Left kidney (tissue), 2 donors: ENCODE results near the gene PCOLCE2. TPM values are rescaled to one million over a fixed set of nuclear protein-coding genes. Genes with fewer than 3 reads are reported as not detected.

ENCODE experiments used
- DNase-seq: peaks from one replicate; pipeline ENCODE4 v3.0.0-alpha.2; 2013
- polyA plus RNA-seq: library from polyadenylated mRNA; unstranded; fragments of 120-200 nt; gene quantifications from one replicate; pipeline ENCODE4 v1.2.1, GENCODE V29; 2013; ENCODE audit not compliant: insufficient read length

The PCOLCE2 gene
- polyA plus RNA-seq, 1 donor, result 6.0 TPM

- DNase-seq, result peak; percentile 26
Measured at GRCh38 chr3:142866841-142867631, 21.8 kb downstream of the PCOLCE2 start.

DNA sequence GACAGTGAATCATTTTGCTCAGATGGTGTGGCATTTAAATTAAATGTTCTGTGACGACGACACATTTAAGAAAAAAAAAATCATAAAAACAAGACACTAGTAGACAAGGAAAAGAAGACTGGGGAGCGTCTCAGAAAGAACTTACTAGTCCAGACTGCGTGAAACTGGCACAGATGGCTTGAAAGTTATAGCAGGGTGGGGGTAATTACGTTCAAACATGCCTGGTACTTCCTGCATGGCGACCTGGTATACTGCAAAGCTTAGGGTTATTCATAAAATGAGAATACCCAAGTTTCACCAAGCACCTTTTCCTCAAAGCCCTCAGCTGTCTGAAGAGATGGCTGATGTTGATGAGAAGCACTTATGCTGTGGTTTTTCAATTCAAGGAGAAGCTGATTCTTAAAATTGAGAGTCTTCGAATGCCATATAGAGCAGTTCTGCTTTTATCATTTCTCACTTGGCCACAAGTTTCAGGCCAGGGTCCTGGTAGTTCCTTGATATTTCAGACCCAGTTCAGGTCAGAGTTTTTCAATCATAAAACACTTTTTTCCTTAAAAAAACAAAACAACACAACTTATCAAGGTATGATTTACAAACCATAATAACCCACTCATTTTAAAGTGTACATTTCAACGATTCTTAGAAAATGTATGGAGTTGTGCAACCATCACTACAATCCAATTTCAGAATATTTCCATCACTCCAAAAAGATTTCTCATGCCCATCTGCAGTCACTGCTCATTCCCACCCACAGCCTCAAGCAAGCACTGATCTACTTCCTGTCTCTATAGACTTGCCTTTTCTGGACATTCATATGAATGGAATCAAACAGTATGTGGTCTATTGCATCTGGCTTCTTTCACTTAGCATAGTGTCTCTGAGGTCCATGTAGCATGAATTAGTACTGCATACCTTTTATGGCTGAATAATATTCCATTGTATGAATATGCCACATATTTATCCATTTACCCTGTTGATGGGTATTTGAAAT, 24.7 kb downstream of the PCOLCE2 start:
- no peak for DNase-seq

- no peak for DNase-seq
Measured at GRCh38 chr3:142863010-142863817, 25.7 kb downstream of the PCOLCE2 start.

DNA sequence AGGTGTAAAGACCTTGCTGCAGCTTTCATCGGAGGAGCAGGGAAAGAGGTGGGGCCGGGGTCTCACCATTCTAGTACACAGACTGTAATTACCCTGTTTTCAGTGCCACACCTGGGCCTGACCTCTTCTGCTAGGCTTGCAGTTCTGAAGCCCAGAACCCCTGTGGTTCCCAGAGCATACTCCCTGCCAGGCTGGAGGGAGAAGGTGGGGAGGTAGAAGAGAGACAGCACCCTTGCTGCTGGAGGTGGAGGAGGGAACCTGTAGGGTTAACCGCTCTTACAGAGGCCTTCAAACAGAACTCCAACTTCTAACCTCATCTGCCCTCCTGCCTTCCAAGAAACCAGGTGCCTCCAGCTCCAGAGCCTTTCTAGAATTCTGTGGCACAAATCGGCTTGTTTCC, 27.0 kb downstream of the PCOLCE2 start:
- no peak for DNase-seq

GRCh38 chr3:142858043-142858442, 30.8 kb downstream of the PCOLCE2 start:
- no peak for DNase-seq

DNA sequence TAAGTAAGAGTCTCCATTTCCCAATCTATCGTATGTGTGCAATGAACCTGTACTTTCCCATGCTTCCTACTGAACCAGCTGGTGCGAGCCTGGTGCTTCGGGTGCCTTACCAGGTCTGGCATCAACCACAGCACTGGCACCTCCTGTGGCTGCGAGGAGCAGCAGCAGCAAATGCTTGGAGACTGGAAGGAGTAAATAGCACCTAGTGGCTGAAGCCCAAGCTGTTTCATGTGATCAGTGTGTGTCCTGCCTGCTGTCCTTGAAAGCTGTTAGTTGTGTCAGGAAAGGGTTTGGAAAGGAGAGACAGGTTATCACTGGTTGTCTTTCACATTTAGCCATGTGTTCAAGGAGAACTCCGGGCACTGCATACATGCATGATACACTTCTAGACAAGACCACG, 31.8 kb downstream of the PCOLCE2 start:
- no peak for DNase-seq

GRCh38 chr3:142853270-142854168, 35.4 kb downstream of the PCOLCE2 start:
- peak; percentile 53 for DNase-seq

- no peak for DNase-seq
Measured at GRCh38 chr3:142852009-142852408, 36.9 kb downstream of the PCOLCE2 start.

DNA sequence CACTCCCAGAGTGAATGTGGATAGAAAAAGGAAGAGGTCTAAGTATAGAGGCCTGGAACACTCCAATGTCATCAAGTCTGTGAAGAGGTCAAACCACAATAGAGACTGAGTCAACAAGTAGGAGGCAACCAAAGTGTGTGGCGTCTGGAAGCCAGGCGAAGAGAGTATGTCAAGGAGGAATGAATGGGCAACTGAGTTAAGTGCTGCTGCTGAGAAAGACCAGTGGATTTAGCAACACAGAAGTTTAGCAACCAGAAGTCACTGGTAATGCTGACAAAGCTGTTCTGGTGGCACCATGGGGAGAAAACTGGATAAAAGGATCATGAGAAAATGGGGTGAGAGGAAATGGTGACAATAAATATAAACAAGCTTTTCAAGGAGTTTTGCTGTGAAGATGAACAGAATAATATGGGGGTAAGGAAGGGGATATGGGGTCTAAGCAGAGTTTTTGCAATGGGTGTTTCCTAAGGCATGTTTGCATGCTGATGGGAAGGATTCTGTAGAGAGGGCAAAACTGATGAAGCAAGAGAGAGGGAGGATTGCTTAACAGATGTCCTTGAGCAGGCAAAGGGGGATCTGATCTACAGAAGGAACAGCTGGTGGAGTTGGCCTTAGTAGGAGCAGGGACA, 38.4 kb downstream of the PCOLCE2 start:
- DNase-seq, result no peak

DNA sequence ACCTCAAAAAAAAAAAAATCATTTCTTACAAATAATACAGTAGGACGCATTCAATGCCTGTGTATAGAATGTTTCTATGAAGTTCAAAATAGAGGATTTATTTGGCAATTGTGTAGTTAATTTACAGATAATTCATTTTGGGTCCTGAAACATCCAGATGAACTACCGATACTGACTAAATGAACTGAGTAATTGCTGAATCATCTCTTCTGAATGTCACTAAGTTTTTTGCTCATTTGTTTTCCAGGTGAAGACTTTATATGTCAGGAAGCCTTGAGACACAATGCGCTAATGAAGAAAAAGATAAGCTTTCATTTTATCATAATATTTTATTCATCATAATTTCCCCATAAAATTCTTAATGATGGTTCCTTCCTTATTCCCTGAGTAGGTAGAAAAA, 39.7 kb downstream of the PCOLCE2 start:
- DNase-seq, result no peak

DNA sequence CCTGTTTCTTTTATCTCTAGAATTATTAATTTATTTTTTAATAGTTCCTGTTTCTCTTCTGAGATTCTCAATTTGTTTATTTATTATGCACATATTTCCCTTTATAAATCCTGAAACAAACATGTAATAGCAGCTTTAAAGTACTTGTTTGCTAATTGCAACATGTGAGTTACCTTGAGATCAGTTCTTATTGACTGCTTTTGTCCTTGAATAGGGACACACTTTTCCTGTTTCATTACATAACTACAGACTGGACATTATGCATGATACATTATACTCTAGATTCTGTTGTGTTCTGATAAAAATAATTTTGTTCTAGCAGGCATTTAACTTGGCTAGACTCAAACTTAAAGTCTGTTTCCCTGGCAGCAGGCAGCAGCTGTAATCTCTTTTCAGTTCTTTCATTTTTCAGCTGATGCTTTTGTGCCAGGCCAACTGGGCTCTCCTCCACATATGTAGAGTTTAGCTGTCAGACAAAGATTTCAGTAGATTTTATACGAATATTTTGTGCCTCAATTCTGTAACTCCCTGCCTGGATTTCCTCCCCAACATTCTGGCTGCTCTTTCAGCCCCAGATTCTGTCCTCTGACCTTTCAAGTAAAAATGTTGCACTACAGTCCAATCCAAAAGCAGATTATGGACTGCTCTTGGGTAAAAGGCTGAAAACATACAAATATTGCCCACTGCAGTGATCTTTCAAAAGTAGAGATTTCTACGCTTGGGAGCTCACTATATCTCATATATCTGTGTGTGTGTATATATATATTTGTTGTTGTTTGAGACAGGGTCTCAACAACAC, 41.9 kb downstream of the PCOLCE2 start:
- DNase-seq, result no peak

GRCh38 chr3:142844339-142844977, 44.4 kb downstream of the PCOLCE2 start:
- DNase-seq, result no peak

DNA sequence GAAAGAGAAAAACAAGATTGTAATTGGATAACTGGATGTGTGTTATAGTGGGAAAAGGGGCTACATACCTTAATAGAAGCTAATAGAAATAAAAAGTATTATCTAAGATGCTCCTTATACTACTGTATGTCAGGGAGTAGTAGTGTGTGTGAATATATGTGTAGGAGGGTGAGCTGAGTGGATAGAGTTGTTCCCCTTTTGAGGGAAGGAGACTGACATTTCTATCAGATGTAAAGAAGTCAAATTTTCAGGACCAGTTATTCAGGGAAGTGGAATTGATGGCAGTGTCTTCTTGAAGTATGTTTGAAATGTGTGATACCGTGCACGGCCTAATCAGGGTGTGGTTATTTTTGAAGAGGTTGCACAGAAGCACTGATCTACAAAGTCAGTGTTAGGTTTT, 49.1 kb downstream of the PCOLCE2 start:
- no peak for DNase-seq

DNA sequence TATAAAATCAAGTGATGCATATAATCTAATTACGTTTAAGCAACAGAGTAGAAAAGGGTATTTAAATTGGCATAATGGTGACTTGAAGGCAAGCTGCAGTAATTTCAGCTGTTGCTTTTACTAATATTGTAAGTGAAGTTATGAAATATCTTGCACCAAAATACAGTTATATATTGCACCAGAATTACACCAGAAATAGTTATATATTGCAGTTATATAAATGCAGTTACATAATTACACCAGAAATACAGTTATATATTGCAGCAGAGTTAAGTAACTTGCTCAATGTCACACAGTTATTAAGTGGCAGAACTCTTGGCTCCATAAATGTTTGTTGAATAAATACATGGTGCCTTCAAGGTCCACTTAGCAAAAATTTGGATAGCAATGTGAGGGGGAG, 51.4 kb downstream of the PCOLCE2 start:
- DNase-seq, result no peak

- peak; percentile 73 for DNase-seq
Measured at GRCh38 chr3:142828703-142829305, 60.1 kb downstream of the PCOLCE2 start.

DNA sequence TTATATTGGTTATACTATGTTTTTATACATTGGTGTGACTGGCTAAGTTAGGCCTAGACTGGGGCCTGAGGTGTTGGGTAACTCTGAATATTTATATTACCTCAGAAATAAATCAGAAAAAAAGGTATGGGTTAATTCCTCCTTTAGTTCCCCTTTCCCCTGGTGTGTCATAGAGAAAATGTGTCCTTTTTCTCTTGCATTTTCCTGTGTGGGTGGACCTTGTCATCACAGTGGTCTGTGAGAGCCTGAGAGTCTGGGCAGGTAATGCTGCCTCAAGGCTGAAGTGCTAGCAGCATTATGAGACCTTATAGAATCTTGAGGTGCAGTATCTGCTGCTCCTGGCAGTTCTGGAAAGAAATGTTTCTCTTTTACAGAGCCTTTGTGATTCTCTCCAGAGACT, 69.7 kb downstream of the PCOLCE2 start:
- no peak for DNase-seq

DNA sequence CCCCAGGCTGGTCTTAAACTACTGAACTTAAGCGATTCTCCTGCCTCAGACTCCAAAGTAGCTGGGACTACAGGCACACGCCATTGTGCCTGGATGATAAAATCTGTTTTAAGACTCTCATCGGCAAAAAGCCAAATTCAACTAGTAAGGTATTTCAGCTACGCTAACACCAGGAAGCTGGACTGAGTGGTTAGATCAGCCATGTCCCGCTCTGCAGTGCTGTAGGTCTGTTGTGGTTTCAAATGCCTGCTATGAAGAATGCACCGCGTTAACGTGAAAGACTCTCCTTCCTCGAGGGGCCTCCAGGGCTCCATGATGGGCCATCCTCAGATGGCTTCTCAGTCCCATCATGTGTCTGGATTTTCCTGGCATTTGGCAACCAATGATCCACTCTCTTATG, 70.2 kb downstream of the PCOLCE2 start:
- no peak for DNase-seq

- no peak for DNase-seq
Measured at GRCh38 chr3:142817897-142818296, 71.0 kb downstream of the PCOLCE2 start.

DNA sequence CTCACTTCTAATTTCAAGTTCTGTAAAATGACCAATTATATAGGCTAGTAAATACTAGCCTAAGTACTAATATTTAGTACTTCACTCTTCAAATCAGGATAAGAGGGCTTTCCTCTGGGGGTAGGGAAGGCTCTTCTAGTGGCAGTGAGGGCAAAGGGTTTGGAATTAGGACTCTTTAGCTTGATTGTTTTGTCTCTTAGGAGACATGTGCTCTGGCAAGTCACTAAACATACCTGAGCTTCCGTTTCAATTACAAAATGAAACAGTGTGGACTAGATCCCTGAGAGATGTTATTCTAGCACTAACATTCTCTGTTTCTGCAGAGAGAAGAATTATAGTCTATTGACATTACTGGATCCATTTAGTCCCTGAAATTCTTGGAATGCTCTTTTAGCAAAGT, 71.5 kb downstream of the PCOLCE2 start:
- DNase-seq, result no peak
